ENCODE data around the gene UGDH.

GRCh38 chr4:39548425-39549067 lies 21.3 kb upstream of the UGDH start:
- no peak for TF ChIP-seq CTCF (IDR thresholded peaks at IDR 0.05)
- no peak for TF ChIP-seq POLR2AphosphoS5 (IDR thresholded peaks at IDR 0.05)
- TF ChIP-seq POLR2A (IDR thresholded peaks at IDR 0.05) = no peak

All from breast epithelium (tissue), 3 donors.